Fibroblast of upper back skin (primary cell): ENCODE results near the gene GPR161.

Source experiments
- DNase-seq: peaks from one replicate; pipeline ENCODE4 v3.0.0-alpha.2; 2013

Gene GPR161

GRCh38 chr1:168105846-168106245 is 30.9 kb downstream of the GPR161 start:
- no peak for DNase-seq

GRCh38 chr1:168104535-168104934 is 32.2 kb downstream of the GPR161 start:
- DNase-seq, result no peak

- no peak for DNase-seq
Observed at GRCh38 chr1:168102487-168102886, 34.2 kb downstream of the GPR161 start.

- no peak for DNase-seq
Observed at GRCh38 chr1:168101336-168101735, 35.4 kb downstream of the GPR161 start.

- DNase-seq, result peak; percentile 50
Observed at GRCh38 chr1:168100315-168101002, 36.3 kb downstream of the GPR161 start.

GRCh38 chr1:168099337-168099801 is 37.4 kb downstream of the GPR161 start:
- no peak for DNase-seq

GRCh38 chr1:168098534-168099320 is 38.0 kb downstream of the GPR161 start:
- DNase-seq, result no peak

- DNase-seq, result no peak
Observed at GRCh38 chr1:168097921-168098528, 38.7 kb downstream of the GPR161 start.

GRCh38 chr1:168096296-168097165 is 40.2 kb downstream of the GPR161 start:
- no peak for DNase-seq

GRCh38 chr1:168095476-168095875 is 41.3 kb downstream of the GPR161 start:
- no peak for DNase-seq

- no peak for DNase-seq
Observed at GRCh38 chr1:168093616-168094015, 43.1 kb downstream of the GPR161 start.

- peak; percentile 21 for DNase-seq
Observed at GRCh38 chr1:168092566-168093355, 44.0 kb downstream of the GPR161 start.

- no peak for DNase-seq
Observed at GRCh38 chr1:168091720-168092550, 44.8 kb downstream of the GPR161 start.

- no peak for DNase-seq
Observed at GRCh38 chr1:168091063-168091462, 45.7 kb downstream of the GPR161 start.

- no peak for DNase-seq
Observed at GRCh38 chr1:168090395-168090794, 46.3 kb downstream of the GPR161 start.

- DNase-seq, result no peak
Observed at GRCh38 chr1:168089979-168090337, 46.8 kb downstream of the GPR161 start.

GRCh38 chr1:168089326-168089978 is 47.3 kb downstream of the GPR161 start:
- no peak for DNase-seq

GRCh38 chr1:168088511-168089325 is 48.0 kb downstream of the GPR161 start:
- no peak for DNase-seq

GRCh38 chr1:168087696-168088095 is 49.0 kb downstream of the GPR161 start:
- DNase-seq, result no peak

- DNase-seq, result no peak
Observed at GRCh38 chr1:168086438-168086837, 50.3 kb downstream of the GPR161 start.
